ENCODE measurements around the gene FAM185A.
"Not testable (repeated sequence)": the region's sequence is repeated elsewhere in the genome, so short reads cannot be mapped to it uniquely, and the experiment has no call there.

The FAM185A gene

DNA sequence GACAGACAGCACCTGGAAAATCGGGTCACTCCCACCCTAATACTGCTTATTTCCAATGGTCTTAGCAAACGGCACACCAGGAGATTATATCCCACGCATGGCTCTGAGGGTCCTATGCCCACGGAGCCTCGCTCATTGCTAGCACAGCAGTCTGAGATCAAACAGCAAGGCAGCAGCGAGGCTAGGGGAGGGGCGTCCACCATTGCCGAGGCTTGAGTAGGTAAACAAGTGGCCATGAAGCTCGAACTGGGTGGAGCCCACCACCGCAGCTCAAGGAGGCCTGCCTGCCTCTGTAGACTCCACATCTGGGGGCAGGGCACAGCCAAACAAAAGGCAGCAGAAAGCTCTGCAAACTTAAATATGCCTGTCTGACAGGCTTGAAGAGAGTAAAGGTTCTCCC lies 32.1 kb downstream of the FAM185A start:
- not testable (repeated sequence) for DNase-seq

DNA sequence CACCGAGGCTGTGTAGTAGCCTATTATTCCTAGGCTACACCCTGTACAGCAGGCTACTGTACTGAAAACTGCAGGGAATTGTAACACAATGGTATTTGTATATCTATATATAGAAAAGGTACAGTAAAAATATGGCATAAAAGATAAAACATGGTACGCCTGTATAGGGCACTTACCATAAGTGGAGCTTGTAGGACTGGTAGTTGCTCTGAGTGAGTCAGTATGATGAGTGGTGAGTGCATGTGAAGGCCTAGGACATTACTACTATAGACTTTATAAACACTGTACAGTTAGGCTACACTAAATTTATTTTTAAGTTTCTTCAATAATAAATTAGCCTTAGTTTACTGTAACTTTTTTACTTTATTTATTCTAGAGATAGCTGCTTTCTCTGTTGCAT lies 40.0 kb downstream of the FAM185A start:
- DNase-seq = not testable (repeated sequence)

DNA sequence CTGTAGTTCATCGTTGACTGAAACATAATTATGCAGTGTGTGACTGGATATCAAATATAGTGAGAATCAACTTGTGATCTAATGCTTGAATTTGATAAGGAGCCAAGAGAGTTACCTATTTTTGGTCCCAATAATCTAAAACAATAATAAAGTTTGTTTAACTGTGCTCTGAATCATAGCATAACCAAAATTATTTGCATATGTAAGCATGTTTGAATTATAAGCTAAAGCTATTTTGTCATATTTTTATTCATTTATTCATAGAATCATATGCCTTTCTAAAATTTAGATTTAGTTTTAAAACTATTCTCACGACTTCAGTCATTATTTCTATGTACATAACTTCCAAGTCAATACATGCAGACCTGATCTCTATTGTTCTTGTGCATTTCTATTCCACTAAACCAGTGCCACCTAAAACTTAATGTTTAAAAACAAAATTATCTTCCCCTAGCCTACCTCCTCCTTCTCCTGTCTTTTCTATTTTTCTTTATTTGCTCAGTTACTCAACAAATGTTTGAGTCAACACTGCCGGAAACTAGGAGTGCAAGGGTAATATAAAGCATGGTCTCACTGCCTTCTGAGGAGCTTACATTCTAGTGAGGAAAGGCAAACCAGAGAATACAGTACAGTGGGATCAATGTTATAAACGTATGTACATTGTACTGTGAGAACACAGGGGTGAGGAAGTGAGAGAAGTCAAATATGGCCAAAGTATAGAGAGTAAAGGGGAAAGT lies 41.7 kb downstream of the FAM185A start:
- not testable (repeated sequence) for DNase-seq

DNA sequence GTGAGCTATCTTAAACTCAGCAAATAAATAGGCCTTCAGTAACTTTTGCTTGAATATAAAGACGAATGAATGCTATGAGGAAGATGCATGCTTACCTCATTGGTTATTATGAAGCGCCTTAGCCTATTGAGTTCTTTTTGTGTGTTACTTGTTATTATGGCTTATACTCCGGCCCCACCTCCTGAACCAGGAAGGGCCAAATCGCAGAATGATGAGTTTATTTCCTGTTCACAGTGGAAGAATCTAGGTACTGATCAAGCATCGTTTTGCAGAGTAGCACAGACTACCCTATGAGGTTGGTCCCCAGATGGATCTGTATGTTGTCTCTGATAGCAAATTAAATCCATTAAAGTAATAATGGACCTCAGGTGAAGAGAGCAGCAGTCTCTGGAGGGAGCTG lies 42.6 kb downstream of the FAM185A start:
- not testable (repeated sequence) for DNase-seq

DNA sequence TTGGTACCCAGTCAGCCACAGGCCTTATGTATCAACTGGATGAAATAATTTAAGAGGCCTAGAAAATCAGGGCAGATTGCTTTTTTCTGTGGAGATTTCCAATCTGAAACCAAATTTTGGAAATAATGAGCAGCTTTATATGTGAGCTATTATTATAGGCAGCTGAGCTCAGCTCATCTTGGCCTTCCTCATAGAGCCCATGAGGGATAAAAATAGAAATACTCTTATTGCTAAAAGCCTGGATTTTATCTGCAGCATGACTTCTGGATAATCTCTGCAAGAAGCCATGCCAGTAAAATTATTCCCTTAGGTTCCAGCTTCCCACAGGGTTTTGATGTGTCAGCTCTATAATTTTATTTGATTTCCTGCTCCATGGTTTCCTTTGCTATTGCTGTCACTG lies 43.0 kb downstream of the FAM185A start:
- DNase-seq = not testable (repeated sequence)

DNA sequence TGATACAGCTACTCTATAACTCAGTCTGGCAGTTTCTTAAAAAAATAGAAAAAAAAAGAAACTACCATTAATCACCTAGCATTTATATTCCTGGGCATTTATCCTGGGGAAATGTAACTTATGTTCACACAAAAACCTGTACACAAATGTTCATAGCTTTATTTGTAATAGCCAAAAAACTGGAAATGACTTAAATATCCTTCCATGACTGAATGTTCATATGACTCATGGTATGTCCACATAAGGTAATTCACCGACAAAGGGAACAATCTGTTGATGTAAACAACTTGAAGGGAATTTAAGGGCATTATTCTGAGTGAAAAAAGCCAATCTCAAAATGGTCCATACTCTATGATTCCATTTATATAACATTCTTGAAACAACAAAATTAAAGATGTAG lies 45.8 kb downstream of the FAM185A start:
- DNase-seq = not testable (repeated sequence)

DNA sequence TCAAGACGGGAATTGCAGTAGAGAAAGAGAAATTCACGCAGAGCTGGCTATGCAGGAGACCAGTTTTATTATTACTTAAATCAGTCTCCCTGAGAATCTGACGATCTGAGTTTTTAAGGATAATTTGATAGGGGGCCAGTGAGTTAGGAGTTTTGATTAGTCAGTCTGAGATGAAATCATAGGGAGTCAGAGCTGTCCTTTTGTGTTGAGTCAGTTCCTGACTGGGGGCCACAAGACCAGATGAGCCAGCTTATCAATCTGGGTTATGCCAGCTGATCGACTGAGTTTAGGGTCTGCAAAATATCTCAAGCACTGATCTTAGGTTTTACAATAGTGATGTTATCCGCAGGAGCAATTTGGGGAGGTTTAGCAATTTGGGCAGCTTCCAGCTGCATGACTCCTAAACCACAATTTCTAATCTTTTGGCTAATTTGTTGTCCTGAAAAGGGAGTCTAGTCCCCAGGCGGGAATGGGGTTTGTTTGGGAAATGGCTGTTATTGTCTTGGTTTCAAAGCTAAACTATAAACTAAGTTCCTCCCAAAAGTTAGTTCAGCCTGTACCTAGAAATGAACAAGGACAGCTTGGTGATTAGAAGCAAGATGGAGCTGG lies 47.3 kb downstream of the FAM185A start:
- not testable (repeated sequence) for DNase-seq

DNA sequence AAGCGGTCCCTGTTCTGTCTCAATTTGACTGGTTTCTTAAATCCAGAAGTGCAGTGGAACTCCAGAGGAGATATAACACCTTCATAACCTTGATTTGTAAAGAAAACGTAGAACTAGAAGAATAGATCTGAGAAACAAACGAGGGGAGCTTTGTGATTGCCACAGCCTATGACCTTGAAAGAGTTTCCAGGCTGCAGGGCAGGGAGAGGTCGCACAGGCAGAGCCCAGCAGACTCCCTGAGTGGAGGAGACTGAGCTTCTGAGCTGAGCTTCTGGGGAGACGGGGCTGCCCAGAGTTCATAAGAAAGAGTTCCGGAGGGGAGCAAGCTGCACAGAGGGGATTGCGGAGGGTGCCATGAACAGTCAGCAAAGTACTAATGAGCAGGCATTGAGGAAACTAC lies 57.8 kb downstream of the FAM185A start:
- no peak for DNase-seq

DNA sequence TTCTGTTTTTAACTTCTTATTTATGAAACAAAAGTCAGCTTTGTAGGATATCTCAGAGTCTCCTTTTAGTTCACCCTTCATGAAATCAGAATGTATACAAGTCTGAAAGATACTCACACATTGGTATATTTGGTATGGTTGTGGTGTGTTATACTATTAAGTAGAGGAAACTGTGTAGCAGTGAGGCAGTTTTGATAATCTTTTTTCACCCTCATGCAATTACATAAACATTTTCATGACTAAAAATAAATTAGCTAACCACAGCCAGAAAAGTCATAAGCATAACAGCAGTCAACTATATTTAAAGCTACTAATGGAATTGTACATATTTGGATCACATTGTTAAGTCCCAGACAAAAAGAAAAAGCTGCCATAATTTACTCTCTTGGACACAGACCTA lies 62.1 kb downstream of the FAM185A start:
- no peak for DNase-seq

DNA sequence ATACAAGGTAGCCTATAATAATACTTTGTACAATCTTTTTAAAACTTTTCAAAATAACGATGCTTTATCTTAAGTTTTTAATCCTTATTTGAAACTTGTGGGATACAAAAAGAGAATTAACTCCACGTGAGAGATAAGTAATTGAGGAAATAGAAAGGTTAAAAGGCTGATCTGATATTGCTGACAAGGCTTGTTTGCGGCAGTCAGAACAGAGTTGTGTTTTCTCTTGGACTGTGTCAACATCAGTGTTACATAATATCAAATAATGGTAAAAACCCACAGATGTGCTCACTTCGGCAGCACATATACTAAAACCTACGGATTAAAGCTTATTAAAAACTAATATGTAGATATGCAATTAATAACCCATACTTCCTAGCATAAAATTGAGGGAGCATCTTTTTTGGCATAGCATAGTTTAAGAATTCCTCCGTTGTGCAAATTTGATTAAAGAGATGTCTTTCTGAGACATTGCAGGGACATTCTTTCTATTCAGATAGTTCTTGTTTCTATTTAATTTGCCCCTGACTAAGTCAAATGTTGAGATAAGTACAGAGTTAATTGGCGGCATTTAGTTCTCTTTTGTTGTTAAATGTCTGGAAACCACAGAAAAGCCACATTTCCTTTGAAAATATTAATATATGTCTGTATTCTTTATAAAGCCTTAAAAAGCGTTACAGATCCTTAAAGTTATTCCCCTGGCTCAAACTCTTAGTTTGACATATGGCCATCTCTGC lies 63.3 kb downstream of the FAM185A start:
- DNase-seq = no peak

DNA sequence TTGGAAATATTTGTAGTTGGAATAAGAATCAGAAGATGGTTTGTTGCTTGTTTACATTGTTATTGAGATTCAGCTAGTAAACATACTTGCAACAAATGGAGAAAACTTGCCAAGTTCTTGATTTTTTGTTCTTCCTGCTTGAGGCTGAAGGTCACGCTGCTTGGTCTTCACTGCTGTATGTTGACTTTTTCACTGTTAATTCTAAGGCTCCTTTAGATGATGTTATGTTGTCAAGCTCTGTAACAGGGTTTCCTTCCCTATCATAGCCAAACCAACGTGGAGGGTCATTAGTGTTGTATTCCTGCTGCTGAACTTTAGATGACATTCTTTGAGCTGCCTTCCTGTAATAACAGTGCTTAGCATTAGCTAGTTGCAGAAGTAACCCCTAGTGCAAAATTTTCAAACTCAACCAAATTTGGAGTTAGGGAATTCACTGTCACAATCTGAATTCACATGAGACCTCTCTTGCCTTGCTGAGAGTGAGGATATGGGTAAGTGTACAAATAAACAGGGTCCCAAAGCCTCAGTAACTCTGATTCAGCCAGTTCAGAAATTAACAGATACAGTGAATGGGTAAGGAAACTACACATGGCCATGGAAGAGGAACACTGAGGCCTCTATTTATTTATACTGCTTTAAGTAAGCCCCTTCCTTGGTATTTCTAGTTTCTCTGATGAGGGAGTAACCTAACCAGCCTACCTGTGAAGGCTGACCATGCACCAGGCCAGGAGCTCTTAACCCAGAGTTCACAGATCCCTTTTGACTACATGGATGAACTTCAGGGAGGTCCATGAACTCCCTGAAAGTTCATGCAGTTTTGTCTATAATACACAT lies 64.6 kb downstream of the FAM185A start:
- no peak for DNase-seq

DNA sequence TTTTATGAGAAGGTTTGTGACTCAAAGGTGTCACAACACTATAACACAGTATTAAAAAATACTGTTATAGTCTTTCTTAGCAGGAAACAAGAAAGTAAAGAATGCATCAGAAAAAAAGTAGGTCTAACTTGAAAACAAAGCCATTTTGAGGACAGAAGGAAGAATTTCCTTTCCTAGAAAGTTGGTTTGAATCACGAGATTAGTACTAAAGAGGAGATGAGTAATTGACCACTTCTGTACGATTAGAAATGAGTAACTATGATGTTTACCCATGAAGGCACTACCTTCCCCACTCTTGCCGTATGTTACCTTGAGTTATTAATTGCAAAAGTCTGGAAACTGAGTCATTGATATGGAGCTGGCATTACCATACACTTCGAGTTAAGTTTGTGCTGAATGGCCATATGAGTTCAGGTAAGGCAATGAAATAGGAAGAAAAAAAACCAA lies 65.2 kb downstream of the FAM185A start:
- DNase-seq = no peak

DNA sequence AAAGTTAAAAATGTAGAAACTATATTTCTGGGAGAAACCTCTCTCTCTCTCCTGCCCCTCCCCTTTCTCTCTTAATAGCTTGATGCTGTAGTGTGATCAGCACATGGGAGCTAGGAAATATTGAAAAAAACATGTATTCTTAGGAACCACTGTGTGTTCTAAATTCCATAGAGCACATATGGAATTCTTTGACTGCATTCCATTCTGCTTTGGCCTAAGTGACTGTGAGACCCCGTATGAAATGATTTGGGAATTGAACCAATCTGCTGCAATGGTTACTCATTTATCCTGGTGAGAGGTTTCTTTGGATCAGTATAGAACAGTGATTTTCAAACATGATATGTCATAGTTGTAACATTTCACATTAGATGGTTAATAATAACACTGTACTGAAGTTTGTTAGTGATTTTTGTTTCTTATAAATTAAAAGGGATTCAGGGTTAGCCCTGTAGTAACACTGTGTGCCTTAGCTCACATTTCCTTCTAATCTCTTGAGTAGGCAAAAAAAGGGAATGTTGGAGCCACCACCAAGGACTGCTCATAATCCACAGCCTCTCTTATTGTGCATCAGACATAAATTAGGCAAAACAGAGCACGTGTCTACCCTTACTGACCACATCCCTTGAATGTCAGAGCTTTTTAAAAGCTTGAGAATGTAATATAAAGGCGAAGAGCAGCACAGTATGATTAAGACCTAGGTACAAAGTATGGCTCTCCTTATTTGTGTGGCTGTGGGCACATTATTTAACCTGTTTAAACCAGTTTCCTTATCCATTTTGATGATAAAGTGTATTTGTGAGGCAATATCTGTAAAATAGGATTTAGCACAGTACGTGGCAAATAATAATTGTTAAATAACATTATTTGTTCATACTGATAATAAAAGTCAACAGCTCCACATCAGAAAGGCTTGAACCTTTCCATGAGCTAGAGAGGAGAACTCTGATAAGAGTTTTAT lies 69.1 kb downstream of the FAM185A start:
- no peak for DNase-seq

DNA sequence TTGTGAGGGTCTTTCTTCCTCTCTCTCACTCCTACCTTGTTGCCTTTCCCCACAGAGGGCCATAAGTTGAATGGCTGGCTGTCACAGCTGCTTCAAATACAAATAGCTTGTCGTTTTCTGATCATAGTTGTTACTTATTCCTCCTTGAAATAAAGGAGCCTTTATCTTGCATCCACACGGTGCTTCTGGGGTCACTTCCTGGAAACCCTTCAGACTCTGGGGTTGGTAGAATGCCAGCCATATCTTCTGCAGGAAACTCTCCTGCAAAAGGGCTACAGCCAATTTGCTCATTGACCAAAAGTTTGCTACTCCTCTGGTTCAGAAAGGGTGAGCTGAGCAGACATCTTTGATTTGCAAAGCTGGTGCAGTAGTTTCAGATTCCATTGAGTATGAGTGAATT lies 70.4 kb downstream of the FAM185A start:
- DNase-seq = no peak

DNA sequence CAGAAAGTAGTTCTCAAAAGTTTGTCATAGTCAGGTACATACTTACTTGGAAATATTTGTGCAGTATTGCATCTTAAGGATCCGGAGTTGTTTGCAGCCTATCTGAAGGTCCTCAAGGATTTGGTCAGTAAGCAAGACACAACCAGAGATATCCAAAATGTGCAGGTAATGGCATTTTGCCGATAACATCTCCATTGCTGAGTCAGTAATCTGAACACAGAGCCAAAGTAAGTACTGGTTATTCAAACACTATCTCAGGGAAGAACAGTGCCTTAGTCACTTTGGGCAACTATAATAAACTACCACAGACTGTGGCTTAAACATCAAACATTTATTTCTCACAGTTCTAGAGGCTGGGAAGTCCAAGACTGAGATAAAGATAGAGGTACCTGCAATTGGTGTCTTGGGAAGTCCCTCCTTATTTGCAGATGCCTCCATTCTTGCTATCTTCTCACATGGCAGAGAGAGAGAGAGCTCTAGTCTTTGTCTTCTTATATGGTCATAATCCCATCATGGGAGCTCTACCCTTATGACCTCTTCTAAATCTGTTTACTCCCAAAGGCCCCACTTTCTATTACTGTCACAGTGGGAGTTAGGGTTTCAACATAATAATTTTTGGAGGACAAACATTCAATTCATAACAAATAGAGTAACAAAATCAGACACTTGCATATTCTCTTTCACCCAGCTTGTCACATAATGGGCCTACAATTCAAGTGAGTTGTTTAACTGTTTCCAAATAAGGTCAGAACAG lies 73.4 kb downstream of the FAM185A start:
- DNase-seq = no peak

DNA sequence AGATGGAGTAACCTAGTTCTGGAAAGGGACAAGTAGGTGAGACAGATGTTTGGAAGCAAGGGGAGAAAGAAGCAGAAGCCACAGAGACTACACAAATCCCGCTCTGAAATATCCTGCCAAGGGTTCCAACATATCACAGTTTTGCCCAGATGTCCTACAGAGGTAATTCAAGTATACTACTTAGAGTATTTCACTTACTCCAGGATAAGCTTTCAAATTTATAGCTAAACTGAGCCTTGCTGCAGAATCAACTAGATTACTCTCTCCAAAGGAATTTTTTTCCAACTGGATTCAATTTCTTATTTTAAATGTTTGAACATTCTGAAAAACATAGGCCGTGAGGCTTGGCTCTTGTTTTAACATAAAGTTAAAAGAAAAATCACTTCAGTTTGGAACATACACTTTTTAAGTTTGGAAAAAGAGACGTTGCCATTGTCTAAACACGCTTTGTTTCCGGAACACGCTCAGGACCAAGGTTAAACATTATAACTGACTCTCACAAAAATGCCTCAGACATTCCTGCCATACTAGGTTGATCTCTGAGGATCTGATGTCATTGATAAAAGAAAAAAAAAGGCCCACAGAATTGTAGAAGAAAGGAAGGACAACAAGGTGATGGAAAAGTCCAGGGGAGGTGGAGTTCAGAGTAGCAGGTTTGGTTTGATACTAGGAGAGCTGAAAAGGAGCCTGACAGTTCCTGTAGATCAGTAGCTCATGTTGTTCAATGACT lies 74.8 kb downstream of the FAM185A start:
- no peak for DNase-seq

DNA sequence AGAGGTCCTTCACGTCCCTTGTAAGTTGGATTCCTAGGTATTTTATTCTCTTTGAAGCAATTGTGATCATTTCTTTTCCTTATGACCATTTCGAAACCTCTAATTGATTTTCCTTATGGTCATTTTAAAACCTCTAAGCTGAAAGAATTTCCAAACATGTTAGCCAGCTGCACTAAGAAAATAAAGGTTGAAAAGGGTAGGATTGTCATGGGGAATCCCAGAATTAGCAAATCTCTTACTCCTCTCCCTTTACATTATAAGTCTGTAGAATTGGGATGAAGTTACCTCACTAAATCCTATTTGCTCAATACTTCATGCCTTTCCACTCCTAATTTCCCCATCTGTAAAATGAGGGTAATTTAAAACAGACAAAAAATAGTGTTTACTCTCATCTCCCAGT lies 79.5 kb downstream of the FAM185A start:
- DNase-seq = no peak

DNA sequence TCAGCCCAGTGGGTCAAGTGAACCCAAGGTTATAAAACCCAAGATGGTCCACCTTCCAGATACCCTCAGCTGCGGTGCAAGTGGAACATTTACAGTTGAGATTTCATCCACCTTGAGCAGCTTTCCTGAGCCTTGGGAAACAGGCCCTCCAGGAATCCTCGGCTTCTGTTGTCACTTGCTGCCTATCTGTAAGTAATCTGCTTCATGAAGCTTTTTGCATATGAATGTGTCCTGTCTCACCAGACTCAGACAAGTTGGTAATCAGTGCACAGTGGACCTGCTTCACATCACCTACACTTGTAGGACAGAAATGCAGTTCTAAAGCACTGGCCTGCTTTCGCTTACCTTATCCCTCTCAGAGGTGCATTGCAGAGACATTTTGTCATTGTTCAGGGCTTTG lies 80.3 kb downstream of the FAM185A start:
- no peak for DNase-seq

DNA sequence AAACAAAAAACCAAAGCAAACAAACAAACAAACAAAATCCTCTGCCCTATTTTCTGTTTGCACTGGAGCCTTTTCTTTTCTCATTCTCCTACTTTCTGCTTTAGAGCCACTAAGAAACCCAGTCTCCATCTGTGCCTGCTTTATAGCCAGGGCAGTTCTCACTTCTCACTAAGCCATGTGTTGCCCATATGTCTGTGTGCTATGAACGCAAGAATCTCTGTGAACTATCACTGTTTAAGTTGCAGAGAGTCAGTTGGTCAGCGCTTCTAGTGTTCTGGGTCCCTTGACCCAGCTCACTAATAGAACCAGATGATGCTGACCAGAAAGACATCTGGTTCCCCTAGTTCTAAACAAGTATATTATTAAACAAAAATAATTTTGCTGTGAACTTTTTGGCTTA lies 81.4 kb downstream of the FAM185A start:
- no peak for DNase-seq

DNA sequence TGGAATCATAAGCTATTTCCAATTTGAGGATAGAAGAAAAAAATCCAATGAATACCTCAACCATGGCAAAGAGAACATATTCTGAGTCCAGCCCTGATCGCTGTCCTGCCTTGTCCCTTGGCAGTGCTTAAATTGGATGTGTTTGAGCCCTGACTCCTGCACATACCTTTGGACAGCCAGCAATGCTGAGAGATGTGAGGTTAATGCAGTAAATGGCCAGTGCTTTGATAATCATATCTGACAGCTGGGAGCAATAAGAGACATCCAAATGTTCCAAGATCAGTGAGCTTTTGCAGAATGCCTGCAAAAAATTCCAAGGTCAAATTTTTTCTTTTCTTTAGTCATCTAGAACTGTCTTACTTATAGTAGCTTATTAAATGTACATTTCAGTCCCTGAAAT lies 83.9 kb downstream of the FAM185A start:
- no peak for DNase-seq
